HFF-Myc (cell line): ENCODE measurements around the gene SEMA5A.

Source experiments
- DNase-seq: peaks from one replicate; pipeline ENCODE4 v3.0.0-alpha.2; 2011; ENCODE audit warnings: low read depth; ENCODE audit errors: extremely low read depth
- H3K4me3 ChIP-seq: replicated peaks from 2 replicates; pipeline ENCODE4 v1.5.1; 2011; ENCODE audit warnings: low read depth, mild to moderate bottlenecking, control low read depth, low read length
- TF ChIP-seq, protein P1 (sequence below): IDR thresholded peaks from 2 replicates; pipeline ENCODE4 v1.5.1; 2012; ENCODE audit warnings: mild to moderate bottlenecking, low read depth, low read length, control low read depth; ENCODE audit errors: missing control alignments

The SEMA5A gene

DNA sequence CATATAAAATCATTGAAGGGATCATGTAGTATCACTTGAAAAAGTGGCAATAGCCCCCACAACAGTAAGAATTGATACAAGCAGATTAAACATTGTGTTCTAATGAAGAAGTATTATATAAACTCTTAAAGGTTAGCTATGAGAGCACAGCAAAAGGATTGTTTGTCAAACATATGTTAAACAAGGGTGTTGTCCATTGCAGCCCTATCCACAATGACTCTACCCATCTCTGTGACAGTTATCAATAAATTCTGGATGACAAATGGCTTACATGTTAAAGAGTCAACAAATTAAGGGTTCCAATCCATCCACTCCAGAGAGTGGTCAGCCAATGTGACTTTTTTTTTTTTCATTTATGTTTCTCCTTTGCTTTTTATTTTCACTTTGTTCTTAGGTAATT, 238.7 kb downstream of the SEMA5A start:
- no peak for DNase-seq
- TF ChIP-seq, protein P1, sequence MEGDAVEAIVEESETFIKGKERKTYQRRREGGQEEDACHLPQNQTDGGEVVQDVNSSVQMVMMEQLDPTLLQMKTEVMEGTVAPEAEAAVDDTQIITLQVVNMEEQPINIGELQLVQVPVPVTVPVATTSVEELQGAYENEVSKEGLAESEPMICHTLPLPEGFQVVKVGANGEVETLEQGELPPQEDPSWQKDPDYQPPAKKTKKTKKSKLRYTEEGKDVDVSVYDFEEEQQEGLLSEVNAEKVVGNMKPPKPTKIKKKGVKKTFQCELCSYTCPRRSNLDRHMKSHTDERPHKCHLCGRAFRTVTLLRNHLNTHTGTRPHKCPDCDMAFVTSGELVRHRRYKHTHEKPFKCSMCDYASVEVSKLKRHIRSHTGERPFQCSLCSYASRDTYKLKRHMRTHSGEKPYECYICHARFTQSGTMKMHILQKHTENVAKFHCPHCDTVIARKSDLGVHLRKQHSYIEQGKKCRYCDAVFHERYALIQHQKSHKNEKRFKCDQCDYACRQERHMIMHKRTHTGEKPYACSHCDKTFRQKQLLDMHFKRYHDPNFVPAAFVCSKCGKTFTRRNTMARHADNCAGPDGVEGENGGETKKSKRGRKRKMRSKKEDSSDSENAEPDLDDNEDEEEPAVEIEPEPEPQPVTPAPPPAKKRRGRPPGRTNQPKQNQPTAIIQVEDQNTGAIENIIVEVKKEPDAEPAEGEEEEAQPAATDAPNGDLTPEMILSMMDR, result no peak
- H3K4me3 ChIP-seq, result no peak overlapping the region

DNA sequence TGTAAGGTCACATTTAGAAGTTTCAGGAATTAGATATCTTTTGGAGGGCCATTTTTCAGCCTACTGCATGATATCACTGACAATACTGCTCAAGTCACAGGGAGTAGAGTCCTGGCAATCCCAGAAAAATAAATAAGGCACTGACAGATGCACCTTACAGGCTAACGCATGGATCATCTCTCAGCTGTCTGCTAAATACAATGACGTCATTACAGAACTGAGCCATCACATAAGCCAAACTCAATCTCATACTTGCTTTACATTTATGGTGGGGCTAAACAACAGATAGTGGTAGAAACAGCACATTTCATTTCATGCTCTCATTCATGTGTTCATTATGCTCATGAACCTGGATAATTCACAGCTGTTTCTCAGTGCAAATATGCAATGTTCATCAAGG, 243.7 kb downstream of the SEMA5A start:
- DNase-seq, result no peak
- TF ChIP-seq, protein P1, result no peak
- H3K4me3 ChIP-seq, result no peak overlapping the region

DNA sequence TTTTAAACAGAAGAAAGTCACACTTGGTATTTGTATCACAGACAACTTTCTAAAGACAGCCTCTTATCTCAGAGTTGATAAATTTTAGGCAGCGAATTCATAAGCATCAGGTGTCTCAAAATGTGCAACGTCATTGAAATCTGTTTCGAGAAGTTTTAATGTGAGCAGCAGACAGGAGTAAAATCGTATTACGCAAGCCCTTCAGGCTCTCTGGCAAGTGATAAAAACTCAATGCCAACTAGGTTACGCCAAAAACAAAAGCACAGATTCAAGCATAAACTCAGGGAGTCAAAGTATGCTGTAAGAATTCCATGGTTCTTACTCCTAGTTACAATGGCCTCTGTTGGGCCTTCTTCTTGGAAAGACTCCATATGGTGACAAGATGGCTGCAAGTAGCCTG, 244.7 kb downstream of the SEMA5A start:
- no peak overlapping the region for H3K4me3 ChIP-seq
- no peak for DNase-seq
- TF ChIP-seq, protein P1, result no peak

DNA sequence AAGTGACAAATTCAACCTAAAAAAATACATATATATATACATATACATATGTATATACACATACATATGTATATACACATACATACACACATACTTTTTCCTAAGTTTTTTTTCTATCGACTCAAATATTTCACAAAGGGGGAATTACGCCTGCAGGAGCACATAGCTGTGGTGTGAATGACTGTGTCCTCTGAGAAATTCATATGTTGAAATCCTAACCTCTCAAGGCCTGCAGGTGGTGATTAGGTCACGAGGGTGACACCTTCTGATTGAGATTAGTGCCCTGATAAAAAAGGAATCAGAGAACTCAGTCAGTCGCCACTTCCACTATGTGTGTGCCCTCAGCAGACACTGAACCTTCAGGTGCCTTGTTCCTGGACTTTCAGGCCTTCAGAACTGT, 248.7 kb downstream of the SEMA5A start:
- DNase-seq, result no peak
- H3K4me3 ChIP-seq, result no peak overlapping the region
- TF ChIP-seq, protein P1, result no peak

DNA sequence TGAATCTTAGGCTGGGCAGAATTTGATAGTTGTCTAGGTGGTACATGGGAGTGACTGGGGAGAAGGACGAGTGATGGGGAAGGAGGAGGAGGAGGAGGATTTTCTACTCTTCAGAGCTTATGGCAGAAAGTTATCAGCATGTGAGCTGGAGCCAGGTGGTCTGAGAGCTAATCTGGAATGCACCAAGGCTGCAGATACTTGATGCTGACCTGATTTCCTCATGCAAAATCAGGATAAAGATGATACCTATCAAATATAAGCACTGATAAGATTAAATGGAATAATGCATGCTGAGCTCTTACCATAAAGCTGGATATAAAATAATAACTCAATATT, 250.4 kb downstream of the SEMA5A start:
- TF ChIP-seq, protein P1, result no peak
- no peak overlapping the region for H3K4me3 ChIP-seq
- DNase-seq, result no peak

DNA sequence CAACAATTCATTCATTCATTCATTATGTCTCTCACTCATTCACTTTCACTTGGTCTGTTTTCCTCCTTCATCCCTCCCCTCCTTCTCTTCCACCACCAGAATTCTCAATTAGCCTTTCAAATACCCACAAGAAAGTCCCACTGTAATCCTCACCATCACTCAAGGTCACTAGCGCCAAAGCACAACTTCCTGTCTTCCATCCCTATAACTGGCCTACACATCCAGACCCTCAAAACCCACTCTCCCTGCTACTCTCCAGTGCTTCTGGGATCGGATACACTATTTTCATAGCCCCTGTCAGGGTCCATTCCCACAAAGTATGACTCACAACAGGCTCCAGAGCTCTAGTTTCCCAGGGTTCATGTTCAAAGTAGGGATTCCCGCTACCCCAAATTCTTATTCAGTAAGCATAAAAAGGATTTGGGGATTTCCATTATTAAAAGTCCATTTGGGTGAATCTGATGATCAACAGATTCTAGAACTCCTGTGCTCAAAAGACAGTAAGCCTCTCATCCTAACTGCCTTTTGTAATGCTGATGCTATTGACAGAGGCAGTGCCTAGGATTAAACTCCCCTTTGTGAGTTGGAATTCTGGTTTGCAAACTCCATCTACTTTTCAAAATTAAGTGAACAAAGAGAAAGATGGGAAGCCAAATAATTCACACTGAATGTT, 250.9 kb downstream of the SEMA5A start:
- H3K4me3 ChIP-seq, result no peak overlapping the region
- no peak for DNase-seq
- TF ChIP-seq, protein P1, result no peak

DNA sequence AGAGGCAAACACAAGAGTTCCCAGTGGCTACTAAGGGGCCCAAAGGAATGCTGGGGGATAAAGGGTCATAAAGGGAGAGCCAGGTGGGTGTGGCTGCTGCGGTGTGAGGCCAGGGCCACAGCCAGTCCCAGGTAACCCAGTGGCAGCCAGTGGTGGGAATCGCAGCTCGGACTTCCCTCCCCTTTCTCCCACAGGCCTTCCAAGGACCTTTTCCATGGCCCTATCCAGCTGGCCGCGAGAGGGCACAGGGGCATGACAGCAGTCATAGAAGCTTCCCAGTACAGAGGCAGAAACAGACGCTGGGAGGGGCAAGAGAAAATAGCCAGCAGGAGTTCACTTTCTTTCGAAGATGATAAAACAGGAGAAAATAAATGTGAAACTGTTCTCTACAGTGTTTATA, 257.6 kb downstream of the SEMA5A start:
- H3K4me3 ChIP-seq, result no peak overlapping the region
- TF ChIP-seq, protein P1, result no peak
- no peak for DNase-seq
